Stimulated activated CD8-positive, alpha-beta memory T cell treated with anti-CD3 and anti-CD28 coated beads, Interleukin-7, amount 100 ng/mL, for 1 hour (primary cell): ENCODE results near the gene STAT4.

ENCODE experiments used
- DNase-seq, 2 donors: peaks; one replicate each; pipeline ENCODE4 v3.0.0-alpha.2; 2020; ENCODE audit warnings: low read depth in 2 of 2

Gene STAT4

DNA sequence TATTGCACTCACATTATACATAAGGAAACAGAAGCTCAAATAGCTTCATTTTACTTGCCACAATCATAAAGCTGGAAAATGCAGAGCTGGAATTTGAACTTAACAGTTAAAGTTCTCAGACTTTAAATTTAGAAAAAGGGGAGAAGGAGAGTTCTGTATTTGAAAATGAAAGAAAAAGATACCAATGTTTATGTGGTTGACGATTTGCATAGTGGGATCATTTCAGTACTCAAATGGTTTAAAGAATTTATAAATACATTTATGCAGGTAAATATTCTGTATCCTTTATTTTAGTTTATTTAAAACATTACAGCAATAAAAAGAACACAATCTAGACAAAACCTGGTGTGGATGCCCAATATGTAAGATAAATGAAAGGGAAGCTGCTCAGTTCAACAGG lies 25.5 kb upstream of the STAT4 start:
- DNase-seq: no peak

DNA sequence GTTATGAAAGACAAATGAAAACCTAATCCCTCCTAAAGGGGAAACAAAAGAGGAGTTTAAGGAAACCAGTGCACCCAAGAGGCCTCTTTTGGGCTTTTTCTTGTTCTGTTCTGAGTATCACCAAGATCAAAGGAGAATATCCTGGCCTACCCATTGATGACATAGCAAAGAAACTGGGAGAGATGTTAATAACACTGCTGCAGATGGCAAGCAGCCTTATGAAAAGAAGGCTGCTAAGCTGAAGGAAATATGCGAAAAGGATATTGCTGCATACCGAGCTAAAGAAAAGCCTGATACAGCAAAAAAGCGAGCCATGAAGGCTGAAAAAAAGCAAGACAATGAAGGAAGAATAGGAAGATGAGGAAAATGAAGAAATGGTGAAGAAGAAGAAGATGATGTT lies 23.6 kb upstream of the STAT4 start:
- no peak for DNase-seq

DNA sequence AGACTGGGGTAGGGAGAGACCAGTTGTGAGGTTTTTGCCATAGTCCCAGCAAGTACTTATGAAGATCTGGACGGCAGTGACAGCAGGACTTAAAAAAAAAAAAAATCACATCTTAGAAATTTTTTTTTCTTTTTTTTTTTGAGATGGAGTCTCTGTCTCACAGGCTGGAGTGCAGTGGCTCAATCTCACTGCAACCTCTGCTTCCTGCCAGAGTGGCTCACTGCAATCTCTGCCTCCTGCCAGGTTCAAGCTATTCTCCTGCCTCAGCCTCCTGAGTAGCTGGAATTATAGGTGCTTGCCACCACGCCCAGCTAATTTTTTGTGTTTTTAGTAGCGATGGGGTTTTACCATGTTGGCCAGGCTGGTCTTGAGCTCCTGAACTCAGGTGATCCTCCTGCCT lies 22.4 kb upstream of the STAT4 start:
- no peak for DNase-seq

DNA sequence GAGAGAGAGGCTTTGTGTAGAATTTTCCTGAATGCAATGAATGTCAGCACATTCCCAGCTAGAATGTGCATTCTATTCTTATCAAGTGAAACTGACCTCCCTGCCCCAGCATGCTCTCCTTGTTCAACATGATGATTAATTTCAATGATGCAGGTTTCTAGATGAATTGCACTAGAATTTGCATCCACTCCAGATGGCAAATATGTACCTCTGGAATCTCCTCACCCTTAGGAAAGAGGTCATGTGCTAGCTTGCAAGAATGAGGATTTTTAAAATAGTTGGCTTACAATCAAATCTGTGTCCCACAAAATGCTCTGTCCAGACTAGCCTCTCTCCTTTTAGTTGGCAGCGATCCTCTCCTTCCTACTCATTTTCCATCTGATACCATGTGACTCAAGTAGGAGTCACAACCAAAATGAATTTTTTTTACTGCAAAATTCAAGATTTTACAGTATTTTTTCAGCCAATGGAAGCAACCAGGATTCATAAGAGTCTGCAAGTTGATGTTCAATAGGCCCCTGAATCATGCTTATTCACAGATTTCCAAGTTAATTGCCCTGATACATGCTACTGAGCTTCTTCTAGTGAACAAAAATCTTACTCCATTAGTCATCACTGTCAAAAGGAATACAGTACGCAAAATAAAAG lies 21.0 kb upstream of the STAT4 start:
- no peak for DNase-seq

DNA sequence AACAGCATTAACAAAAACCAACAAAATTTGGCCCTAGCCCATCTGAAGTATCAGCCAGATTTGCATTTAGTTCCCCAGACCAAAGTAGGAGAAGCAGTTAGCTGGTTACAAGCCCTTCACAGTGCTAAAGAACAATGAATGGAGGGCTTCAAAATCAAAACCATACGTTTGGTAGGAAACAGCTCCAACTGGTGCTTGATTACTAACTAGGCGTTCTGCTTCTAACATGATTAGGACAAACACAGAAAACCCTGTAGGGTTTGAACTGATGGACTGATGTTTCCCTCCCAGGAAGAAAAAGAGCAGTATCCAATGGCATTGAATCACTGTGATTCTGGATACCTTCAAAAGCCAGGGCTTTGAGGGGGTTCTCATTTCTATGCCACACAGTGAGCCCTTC lies 20.5 kb upstream of the STAT4 start:
- no peak for DNase-seq

DNA sequence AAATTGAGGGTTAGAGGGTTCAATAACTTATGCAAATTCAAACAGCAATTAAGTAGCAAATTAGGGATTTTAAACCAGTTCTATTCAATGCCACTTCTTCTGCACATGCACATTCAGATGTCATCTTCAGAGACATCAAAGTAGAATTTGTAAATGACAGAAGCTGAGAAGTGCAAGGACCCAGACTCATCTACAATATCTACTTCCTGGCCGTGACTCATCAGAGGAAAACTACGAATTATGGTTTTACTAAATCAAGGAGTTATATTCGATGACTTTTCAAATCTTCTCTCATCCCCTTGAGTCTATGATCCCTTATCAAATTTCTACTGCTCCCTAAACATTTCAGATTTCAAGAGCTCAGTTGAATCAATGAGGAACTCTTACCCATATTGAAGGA lies 20.0 kb upstream of the STAT4 start:
- DNase-seq: no peak

DNA sequence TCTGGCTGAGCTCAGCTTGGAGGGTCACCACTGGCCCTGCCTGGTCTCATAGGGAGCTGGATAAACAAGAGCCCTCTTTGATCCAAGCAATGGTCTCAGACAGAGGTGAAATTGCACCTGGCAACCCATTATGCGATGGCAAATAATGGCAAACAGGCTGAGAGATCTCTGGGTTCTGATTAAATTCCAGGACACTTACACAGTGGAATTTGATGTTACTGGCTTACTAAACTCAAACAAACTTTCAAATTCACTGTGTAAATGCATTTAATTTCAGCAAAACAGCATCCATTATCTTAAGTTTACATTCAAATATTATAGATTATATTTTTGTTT lies 19.5 kb upstream of the STAT4 start:
- DNase-seq: no peak

DNA sequence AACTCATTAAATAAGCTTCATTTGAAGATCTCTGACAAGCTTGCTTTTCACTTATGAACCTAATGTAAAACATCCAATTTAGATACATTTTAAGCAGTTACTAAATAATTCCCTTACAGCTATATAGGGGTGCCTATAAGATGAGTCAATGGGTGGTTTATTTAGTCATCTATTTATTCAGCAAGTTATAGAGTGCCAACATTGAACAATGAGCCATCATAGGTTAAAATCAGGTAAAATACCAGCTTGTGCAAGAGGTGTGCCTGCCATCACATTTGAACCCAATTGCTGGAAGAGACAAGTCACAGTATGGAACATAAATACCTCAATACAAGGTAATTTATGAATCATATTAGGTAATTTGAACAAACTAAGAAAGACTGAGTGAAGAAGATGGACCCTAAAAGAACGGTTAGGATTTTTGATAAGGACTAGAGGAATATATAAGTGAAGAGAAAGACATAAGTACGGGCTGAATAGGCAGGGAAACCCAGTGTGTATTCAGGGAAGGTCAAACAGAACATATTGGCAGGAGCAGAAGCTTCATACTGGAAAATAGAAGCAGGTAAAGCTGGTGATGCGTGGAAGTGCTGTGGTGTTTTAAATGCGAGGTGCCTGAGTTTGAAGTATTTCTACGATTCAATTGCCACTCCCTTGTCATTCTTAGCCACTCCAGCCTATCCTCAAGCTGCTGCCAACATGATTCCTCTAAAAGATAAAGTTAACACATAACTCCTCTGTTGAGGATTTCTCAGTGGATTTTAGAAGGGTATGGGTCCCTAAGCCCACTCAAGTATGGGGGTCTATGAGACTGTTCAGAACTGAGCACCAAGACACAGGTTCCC lies 18.9 kb upstream of the STAT4 start:
- DNase-seq: no peak

DNA sequence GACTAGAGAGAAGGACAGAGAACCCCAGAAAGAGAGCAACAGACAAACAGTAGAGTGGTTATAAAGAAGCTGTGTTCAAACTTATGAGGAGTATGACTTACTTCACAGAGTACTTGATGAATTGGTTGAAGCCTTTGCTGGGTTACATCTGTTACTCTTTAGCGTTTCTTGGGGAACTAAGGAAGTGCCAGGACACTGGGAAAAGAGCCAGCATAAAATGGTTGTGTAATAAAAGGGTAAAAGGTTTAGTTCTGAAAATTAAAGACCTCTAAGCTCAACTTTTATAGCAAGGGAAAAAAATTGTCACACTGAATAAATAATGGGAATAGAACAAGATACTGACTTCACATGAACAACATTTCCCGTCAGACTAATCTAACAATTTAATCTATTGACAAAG lies 17.0 kb upstream of the STAT4 start:
- DNase-seq: no peak

DNA sequence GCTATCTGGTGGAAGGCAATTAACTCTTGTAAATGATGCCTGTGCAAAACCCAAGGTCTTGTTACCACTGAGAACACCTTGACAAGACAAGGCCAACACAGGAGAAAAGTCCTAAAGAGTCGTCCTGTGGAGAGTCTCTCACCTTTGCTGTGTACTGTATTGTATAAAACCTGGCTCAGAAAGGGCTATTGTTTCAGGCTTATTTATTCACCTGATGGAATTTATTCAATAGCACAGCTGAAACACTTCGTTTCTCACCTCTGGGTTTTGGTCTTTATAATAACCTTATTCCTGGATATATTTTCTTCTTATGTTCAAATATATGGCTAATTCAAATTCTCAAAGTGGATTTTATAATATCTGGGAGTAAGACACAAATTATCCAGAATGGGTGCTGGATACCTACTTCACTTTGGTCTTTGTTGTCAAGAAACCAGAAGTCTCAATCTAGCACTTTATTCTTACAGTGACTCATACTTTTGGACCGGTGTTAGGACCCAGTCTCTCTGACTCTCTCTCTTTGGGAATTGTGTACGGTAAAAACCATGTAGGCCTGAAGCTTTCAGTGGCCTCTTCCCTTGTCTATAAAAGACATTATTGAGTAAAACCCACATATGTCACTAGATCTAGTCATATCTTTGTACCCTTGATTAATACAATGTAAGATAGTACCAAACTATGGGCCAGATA lies 16.1 kb upstream of the STAT4 start:
- DNase-seq: no peak

DNA sequence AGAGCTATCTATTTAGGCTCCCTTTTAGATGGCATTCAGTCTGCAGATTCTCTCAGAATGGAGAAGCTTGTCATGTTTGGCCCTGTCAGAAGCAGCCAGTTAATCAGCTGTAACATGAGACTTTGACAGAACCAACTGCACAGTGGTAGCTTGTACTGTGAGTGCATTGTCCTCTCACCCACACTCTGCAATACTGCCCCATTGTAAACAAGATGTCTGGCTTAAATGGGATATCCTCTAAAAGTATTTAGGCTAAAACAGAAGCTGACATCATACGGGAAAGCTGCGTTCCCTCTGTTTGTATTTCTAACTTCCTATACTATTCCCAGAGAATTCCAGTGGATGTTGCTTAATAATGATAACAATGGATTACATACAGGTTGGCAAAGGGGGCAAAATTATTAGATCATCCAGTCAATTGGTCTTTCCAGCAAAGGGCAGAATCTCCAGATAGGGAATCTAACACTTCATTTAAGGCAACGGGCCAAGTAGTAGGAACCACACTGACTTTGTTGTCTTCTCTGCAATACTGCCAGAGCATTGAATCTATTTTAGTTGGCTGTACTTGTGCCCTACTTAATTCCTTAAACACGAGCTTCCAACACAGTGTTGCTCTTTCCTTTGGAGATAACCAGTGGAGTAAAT lies 15.4 kb upstream of the STAT4 start:
- DNase-seq: no peak

DNA sequence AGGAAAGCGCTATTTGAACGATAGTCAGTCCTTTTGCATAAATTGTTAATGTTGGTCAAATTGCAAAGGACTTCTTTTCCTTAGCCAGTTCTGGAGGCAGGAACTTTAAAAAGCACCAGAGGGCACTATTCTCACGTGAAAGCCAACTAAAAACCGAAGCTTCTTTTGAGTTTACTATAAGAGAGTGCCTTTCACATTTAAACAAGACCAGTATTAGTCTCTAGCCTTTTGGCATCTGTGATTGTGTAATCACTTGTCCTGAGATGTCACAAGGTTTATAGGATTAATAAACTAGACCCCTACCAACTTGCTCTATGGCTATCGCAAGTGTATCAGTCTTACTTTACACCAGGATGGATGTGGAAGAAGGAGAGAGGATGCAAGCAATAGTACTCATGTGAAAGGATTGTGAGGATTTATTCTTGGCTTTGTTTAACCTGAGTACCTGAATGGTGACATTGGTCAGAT lies 14.4 kb upstream of the STAT4 start:
- DNase-seq: no peak

DNA sequence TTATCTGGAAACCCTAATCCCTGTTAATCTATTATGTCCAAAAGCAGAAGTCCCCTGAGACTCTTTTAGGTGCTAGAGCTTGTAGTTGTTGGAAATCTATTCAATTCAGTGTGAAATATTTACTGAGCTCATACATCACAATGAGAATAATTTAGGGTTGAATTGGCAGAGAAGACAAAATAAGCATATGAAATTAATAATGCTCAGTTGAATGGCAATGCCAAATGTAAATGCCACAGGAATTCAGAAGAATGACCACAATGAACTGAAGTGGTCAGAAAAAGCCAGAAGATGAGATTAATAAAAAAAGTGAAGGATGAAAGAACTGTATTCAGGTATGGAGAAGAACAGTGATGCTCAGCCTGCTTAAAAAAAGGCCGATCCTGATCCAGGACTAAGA lies 8.0 kb upstream of the STAT4 start:
- no peak for DNase-seq

DNA sequence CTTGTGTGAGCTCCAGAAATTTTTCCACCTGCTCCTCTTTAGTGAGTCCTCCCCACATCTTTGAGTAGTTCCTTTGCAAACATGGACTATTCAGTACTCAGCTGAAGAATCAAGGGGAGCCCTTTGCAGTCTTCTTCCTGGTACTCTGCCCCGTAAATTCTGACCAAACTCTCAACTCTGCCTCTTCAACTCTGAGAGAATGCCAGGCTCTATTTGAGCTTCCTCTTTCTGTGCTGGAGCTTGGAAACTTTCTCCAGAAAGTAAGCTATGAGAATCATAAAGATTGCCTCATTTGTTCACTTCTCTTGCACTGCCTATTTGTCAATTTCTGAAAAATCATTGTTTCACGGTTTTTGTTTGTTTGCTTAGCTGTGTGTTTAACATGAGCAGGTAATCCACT lies 7.4 kb upstream of the STAT4 start:
- no peak for DNase-seq

DNA sequence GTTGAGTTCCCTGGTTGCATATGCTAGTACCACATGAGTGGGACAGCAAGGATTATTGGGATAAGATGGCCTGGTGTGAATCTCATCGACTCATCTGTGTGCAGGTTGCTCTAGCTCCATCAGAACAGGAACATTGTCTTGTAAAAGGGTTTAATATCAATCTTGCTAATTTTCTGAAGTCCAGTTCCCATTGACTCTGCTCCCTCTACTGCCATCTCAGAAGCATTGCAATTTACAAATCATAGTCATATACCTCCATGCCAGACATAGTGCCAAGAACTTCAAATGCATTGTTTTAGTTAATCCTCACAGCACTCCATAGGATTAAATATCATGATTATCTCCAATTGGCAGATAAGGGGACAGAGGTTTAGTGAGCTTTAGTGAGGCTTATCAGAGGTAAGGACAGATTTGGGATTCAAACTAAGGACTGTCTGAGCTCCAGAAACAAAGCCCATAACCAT lies 4.8 kb upstream of the STAT4 start:
- no peak for DNase-seq

DNA sequence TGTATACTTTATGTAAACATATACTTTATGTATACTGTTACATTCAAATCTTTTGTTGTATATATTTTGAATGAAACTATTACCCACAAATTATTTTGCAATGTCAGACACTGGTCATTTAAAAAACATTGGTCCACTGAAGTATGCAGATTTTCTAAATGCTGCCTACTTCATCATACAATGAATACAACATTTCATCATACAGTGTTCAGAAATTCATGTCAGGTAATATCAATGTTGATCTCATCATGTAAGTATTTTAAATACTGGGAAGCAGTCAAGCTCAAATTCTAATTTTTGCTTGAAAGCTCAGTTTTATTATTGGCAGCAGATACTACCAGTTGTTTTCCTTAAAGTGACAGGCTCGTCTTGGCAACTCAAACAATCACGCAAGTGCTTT lies 2.9 kb upstream of the STAT4 start:
- DNase-seq: no peak

DNA sequence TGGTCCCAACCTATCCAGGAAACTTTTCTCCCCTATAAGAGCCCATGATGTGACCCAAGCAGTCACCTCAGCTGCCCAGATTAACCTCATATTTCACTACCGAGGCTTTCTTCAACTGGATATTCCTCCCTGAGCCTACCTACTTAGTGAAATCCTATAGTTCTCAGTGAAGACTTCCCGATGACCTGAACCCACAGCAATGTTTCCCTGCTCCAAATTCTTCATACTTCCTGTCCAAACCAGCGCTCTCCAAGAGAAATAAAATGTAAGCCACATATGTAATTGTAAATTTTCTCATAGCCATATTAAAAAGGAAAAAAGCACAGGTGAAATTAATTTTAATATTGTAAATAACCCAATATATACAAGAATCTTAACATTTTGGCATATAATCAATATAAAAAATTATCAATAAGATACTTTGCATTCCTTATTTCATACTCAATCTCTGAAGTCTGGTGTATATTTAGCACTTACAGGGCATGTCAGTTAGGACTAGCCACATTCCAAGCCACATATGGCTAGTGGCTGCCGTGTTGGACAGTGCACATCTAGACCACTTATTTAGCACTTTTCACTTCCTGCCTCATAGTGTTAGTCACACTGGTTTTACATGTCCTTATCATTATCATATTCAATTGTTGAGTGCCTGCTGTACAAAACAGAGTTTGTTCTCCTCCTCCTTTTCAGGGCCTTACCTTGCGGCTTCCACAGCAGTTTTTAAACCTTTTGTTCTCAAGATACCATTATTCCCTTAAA lies 1.9 kb upstream of the STAT4 start:
- no peak for DNase-seq

DNA sequence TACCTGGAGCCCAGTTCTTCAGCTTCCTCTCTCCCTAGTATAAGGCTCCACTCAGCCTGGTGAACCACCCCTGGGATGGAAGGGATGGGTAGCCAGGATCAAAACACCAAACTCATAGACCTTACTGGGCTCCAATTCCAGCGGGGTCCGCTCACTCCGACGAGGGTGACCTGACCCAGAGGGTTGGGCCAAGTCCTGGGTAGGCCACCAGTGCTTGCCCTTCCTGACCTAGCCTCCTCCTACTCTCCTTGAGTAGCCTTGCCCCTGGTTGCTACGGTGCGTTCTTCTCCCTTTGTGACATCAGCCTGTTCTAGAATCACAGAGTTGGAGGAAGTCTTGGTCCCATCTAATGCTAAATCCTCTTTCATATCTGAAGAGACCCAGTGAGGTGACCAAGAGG lies 537 bp upstream of the STAT4 start:
- DNase-seq: no peak

DNA sequence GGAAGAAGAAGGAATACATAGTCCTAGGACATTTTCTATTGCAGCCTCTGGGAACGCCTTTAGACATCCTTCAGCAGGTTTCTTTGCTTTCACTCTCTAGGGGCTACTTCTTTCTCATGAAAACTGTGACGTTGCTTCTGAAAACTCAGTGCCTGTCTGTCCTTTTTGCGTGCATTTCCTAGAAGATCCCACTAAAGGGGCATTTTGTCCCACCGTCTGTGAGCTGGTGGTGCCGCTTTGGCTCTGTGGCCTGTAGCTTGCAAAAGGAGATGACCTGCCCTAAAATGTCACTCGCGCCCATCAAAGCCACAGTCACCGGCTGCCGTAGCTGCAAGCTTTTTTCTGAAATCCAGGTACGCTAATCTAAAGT lies 579 bp downstream of the STAT4 start:
- no peak for DNase-seq

DNA sequence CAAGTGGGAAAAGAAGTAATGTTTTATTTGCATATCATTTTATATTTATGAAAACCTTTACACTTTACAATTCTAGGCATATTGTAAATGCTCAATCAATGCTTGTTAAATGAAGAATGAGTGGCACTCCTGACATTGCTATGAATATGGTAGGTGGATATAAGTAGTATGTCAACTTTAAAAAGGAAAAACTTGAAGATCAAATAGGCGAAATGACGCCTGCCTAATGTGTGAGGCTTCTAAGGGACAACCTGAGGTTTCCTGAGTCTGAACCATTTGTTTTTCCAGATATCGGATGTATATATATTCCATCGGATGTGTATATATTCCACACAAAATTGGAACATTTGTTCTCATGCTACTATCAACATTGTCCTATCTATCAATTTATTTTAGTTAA lies 1.4 kb downstream of the STAT4 start:
- no peak for DNase-seq

DNA sequence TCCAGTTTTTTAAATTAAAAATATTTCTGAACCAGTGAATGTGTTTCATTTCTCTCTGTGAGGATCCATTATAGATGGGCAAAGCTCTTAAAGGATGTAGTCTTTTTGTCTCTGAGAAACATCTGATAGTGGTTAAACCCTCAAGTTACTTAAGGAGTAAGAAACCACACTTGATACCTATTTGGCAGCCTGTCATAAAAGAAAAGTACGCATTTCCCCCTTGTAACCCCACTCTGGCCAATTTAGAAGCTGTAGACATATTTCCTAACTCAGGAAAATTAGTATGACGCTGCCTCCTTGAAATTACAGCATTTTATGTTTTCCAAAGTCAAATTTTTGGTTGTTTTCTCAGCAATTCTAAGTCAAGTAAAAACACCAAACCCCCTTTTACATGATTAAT lies 2.0 kb downstream of the STAT4 start:
- no peak for DNase-seq

DNA sequence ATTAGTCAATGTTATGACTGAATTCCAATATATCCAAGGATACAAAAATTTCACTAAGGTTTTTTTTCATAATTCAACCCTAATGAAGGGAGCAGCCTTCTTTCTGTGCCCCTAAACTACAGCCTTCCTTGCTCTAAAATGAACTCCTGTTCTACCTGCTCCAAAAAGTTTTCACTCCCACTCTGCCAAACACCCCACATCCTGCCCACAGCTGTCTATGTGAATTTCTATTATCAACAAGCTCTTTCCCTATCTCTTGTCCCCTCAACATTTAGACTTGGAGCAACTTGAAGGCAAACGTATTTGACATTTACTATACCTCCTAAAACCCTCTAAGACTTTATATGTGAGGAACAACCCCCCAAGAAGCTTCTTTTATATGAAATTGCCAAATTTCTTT lies 2.5 kb downstream of the STAT4 start:
- DNase-seq: no peak
